A673 (cell line): Measurements from ENCODE around the gene ARHGAP44. TPM values are rescaled to one million over a fixed set of nuclear protein-coding genes. Genes with fewer than 3 reads are reported as not detected.

Source experiments
- BruUV-seq: library from RNA; stranded (reverse); fragments of 400-500 nt; replicated peaks from 2 replicates; lab custom pipeline; 2021; lab: Mats Ljungman, UMichigan
- CTCF ChIA-PET: fragments of 300-600 bp; sonication (Branson Sonifier 250); formaldehyde crosslinking; loops from one replicate; lab custom pipeline; 2022; ENCODE audit warnings: antibody characterized with exemption; lab: Charles Lee
- POLR2A ChIA-PET: fragments of 300-600 bp; sonication (Branson Sonifier 250); formaldehyde crosslinking; loops from one replicate; lab custom pipeline; 2022; ENCODE audit warnings: antibody characterized with exemption; ENCODE audit not compliant: low non-redundant PET; lab: Charles Lee
- DNase-seq: peaks from one replicate; pipeline ENCODE4 v3.0.0-alpha.2; 2015; ENCODE audit warnings: low spot score
- H3K27ac ChIP-seq: fragments of 200-600 bp; sonication (generic); 2 replicates; pipeline ENCODE4 v1.5.1; 2016; ENCODE audit warnings: mixed run types, low read depth, mild to moderate bottlenecking, mixed read lengths, antibody characterized with exemption, low read length; ENCODE audit not compliant: poor library complexity, severe bottlenecking
- H3K27me3 ChIP-seq: fragments of 200-600 bp; sonication (generic); replicated peaks from 2 replicates; pipeline ENCODE4 v1.6.1; 2017; ENCODE audit warnings: mixed run types, low read depth, mild to moderate bottlenecking, mixed read lengths, antibody characterized with exemption, low read length; ENCODE audit not compliant: insufficient read depth, poor library complexity
- H3K36me3 ChIP-seq: fragments of 200-600 bp; sonication (generic); 2 replicates; pipeline ENCODE4 v1.6.1; 2016; ENCODE audit warnings: mixed run types, mild to moderate bottlenecking, mixed read lengths, antibody characterized with exemption, low read length; ENCODE audit not compliant: insufficient read depth, poor library complexity, severe bottlenecking
- H3K4me1 ChIP-seq: fragments of 200-600 bp; sonication (generic); 2 replicates; pipeline ENCODE4 v1.6.1; 2017; ENCODE audit warnings: mixed run types, mild to moderate bottlenecking, mixed read lengths, antibody characterized with exemption, low read length; ENCODE audit not compliant: insufficient read depth, poor library complexity, severe bottlenecking
- H3K4me3 ChIP-seq: fragments of 200-600 bp; sonication (generic); 2 replicates; pipeline ENCODE4 v1.5.1; 2016; ENCODE audit warnings: low read depth, mixed run types, mild to moderate bottlenecking, mixed read lengths, low read length; ENCODE audit not compliant: poor library complexity, severe bottlenecking
- H3K9me3 ChIP-seq: fragments of 200-600 bp; sonication (generic); 2 replicates; pipeline ENCODE4 v1.6.1; 2016; ENCODE audit warnings: mixed run types, low read depth, mild to moderate bottlenecking, mixed read lengths, antibody characterized with exemption, low read length; ENCODE audit not compliant: poor library complexity, severe bottlenecking
- CTCF ChIP-seq: fragments of 300-800, 200-600 bp; sonication (generic); conservative IDR thresholded peaks from 2 replicates; pipeline ENCODE4 v1.5.1; 2017; ENCODE audit warnings: low read depth, mild to moderate bottlenecking, antibody characterized with exemption, low read length, moderate library complexity, mixed read lengths
- EZH2 ChIP-seq: fragments of 200-600 bp; sonication (generic); IDR thresholded peaks from 2 replicates; pipeline ENCODE4 v1.6.1; 2017; ENCODE audit warnings: borderline replicate concordance, low read depth, mild to moderate bottlenecking, mixed read lengths, antibody characterized with exemption, low read length; ENCODE audit not compliant: poor library complexity, severe bottlenecking
- intact Hi-C: fragments of 100-400 bp; cut with micrococcal nuclease; formaldehyde crosslinking; loops from one replicate; pipeline ENCODE4 v1.10.0; 2022; ENCODE audit not compliant: unreplicated experiment
- total RNA-seq: library from RNA; stranded (reverse); gene quantifications from 2 replicates; pipeline ENCODE4 v1.2.3, GENCODE V29; 2021

The ARHGAP44 gene
- total RNA-seq, 1 experiment from 2014 or later, result 0.49 TPM

DNA sequence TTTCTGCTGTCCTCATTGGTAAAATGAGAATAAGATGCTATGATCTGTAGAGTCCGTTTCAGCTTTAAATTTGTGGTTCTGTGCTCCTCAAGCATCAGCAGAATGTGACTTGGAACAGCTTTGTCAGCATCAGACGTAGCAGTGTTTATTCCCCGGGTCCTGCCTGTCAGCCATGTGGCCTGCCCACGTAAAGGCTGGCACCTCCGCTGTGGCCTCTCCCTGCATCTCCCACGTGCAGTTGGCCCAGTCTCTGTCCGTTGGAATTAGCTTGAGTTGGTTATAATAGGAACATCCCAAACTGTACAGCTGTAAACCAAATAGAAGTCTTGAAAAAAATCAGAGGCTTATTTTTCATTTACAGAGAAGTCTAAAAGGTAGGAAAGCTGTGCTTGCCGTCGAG is 61.7 kb downstream of the ARHGAP44 start:
- no peak overlapping the region for H3K4me3 ChIP-seq
- H3K27me3 ChIP-seq, result no peaks in the 10 kb centered on the region
- H3K36me3 ChIP-seq, result no peaks in the 10 kb centered on the region
- CTCF ChIA-PET, result no interaction called here
- no peak for DNase-seq
- POLR2A ChIA-PET, result no interaction called here
- intact Hi-C loops, result no loop called here
- BruUV-seq, result no TSS peak
- no peaks in the 10 kb centered on the region for H3K9me3 ChIP-seq
- TF ChIP-seq CTCF (no peak), EZH2 (no peak)
- H3K27ac ChIP-seq, result no peak overlapping the region
- no peaks in the 10 kb centered on the region for H3K4me1 ChIP-seq

- Histone ChIP-seq H3K4me1 (no peaks in the 10 kb centered on the region), H3K9me3 (no peaks in the 10 kb centered on the region), H3K36me3 (no peaks in the 10 kb centered on the region), H3K4me3 (no peak overlapping the region), H3K27me3 (no peaks in the 10 kb centered on the region), H3K27ac (no peak overlapping the region)
- BruUV-seq, result no TSS peak
- ChIA-PET POLR2A (no interaction called here), CTCF (no interaction called here)
- intact Hi-C loops, result no loop called here
- DNase-seq, result no peak
- TF ChIP-seq EZH2, result no peak
- no peak for TF ChIP-seq CTCF
These were observed 62.7 kb downstream of the ARHGAP44 start for GRCh38 chr17:12851901-12852435.

- TF ChIP-seq EZH2, result no peak
- TF ChIP-seq CTCF, result no peak
- intact Hi-C loops, result no loop called here
- H3K4me1 ChIP-seq, result no peaks in the 10 kb centered on the region
- ChIA-PET POLR2A (no interaction called here), CTCF (no interaction called here)
- no peak overlapping the region for H3K4me3 ChIP-seq
- H3K27me3 ChIP-seq, result no peaks in the 10 kb centered on the region
- DNase-seq, result no peak
- H3K36me3 ChIP-seq, result no peaks in the 10 kb centered on the region
- BruUV-seq, result no TSS peak
- no peaks in the 10 kb centered on the region for H3K9me3 ChIP-seq
- H3K27ac ChIP-seq, result no peak overlapping the region
These were observed 64.6 kb downstream of the ARHGAP44 start for GRCh38 chr17:12853921-12854320.
